PFSK-1 (cell line): ENCODE data around the gene SUCO.

Experiments used
- POLR2AphosphoS5 ChIP-seq: IDR thresholded peaks from 2 replicates; pipeline ENCODE4 v1.6.1; 2012; ENCODE audit warnings: low read depth, mild to moderate bottlenecking, control low read depth, low read length, moderate library complexity
- SIN3A ChIP-seq: IDR thresholded peaks from 2 replicates; pipeline ENCODE4 v1.6.1; 2012; ENCODE audit warnings: mild to moderate bottlenecking, low read length, moderate library complexity, borderline replicate concordance; ENCODE audit not compliant: insufficient read depth

DNA sequence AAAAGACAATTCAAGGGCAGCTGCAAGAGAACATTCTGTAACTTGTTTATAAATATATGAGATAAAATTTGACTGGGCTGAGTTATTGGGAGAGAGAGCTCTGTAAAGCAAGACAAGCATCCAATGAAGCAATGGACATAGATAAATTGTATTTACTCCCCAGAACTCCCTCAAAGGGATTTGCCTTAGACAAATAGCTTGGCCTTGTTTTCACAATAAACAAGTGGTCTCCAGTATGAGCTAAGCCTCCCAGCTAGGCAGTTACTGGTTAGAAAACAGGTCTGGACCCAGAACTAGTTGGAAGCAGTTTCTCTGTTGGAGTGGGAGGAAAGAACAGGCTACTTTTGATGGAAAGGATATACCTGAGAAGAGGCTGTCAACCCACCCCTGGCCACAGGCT, 25.2 kb upstream of the SUCO start:
- no peak for TF ChIP-seq SIN3A
- no peak for TF ChIP-seq POLR2AphosphoS5
